GM23338 (cell line): Measurements from ENCODE around the gene ITGAL. TPM values are rescaled to one million over a fixed set of nuclear protein-coding genes. Genes with fewer than 3 reads are reported as not detected.

Source experiments
- ATAC-seq: fragments of 200-7000 bp; cut with Tn5 transposase; 3 replicates; pipeline ENCODE4 v1.9.1; 2020
- DNase-seq: peaks from one replicate; pipeline ENCODE4 v3.0.0-alpha.2; 2015; ENCODE audit warnings: low spot score
- H2AFZ ChIP-seq: fragments of 200-600 bp; sonication (generic); 2 replicates; pipeline ENCODE4 v1.8.0; 2016; ENCODE audit warnings: antibody characterized with exemption, mild to moderate bottlenecking, moderate library complexity
- H3F3A ChIP-seq: fragments of 200-600 bp; sonication (generic); replicated peaks from 2 replicates; pipeline ENCODE4 v1.8.0; 2017; ENCODE audit warnings: antibody characterized with exemption, mixed run types, low read depth
- H3K27ac ChIP-seq: fragments of 200-600 bp; sonication (generic); 2 replicates; pipeline ENCODE4 v1.6.1; 2016; ENCODE audit warnings: low read depth
- H3K27me3 ChIP-seq: fragments of 200-600 bp; sonication (generic); 2 replicates; pipeline ENCODE4 v1.8.0; 2016; ENCODE audit warnings: mild to moderate bottlenecking, mixed run types, moderate library complexity; ENCODE audit not compliant: insufficient read depth
- H3K36me3 ChIP-seq: fragments of 200-600 bp; sonication (generic); 2 replicates; pipeline ENCODE4 v1.8.0; 2016; ENCODE audit warnings: mild to moderate bottlenecking; ENCODE audit not compliant: insufficient read depth
- H3K4me1 ChIP-seq: fragments of 200-600 bp; sonication (generic); 2 replicates; pipeline ENCODE4 v1.8.0; 2016; ENCODE audit warnings: mild to moderate bottlenecking, moderate library complexity; ENCODE audit not compliant: insufficient read depth
- H3K4me2 ChIP-seq: fragments of 200-600 bp; sonication (generic); 2 replicates; pipeline ENCODE4 v1.7.1; 2017; ENCODE audit warnings: mixed run types
- H3K4me3 ChIP-seq: fragments of 200-600 bp; sonication (generic); 2 replicates; pipeline ENCODE4 v1.6.1; 2016; ENCODE audit warnings: mixed run types
- H3K79me2 ChIP-seq: fragments of 200-600 bp; sonication (generic); replicated peaks from 2 replicates; pipeline ENCODE4 v1.8.0; 2017; ENCODE audit warnings: mild to moderate bottlenecking; ENCODE audit not compliant: insufficient read depth
- H3K9me2 ChIP-seq: fragments of 200-600 bp; sonication (generic); 2 replicates; pipeline ENCODE4 v1.8.0; 2017; ENCODE audit not compliant: insufficient read depth
- H4K20me1 ChIP-seq: fragments of 200-600 bp; sonication (generic); replicated peaks from 2 replicates; pipeline ENCODE4 v1.8.0; 2017; ENCODE audit warnings: mild to moderate bottlenecking; ENCODE audit not compliant: insufficient read depth
- H3K27ac Mint-ChIP-seq: 2 replicates; pipeline ENCODE4 v1.8.0; 2020; ENCODE audit warnings: inconsistent platforms, mild to moderate bottlenecking, moderate library complexity, mixed read lengths
- H3K27me3 Mint-ChIP-seq: 3 replicates; pipeline ENCODE4 v1.8.0; 2022; ENCODE audit warnings: low read depth, mild to moderate bottlenecking, moderate library complexity, mixed read lengths, inconsistent platforms; ENCODE audit not compliant: insufficient read depth, poor library complexity
- H3K36me3 Mint-ChIP-seq: 3 replicates; pipeline ENCODE4 v1.8.0; 2021; ENCODE audit warnings: low read depth, mild to moderate bottlenecking, inconsistent platforms, moderate library complexity, mixed read lengths
- H3K4me1 Mint-ChIP-seq: 3 replicates; pipeline ENCODE4 v1.8.0; 2020; ENCODE audit warnings: mild to moderate bottlenecking, inconsistent platforms, mixed read lengths
- H3K4me3 Mint-ChIP-seq: 3 replicates; pipeline ENCODE4 v1.8.0; 2021; ENCODE audit warnings: moderate library complexity, mild to moderate bottlenecking, inconsistent platforms, mixed read lengths
- H3K9me3 Mint-ChIP-seq: 3 replicates; pipeline ENCODE4 v1.8.0; 2020; ENCODE audit warnings: moderate library complexity, mild to moderate bottlenecking, inconsistent platforms, mixed read lengths
- CREB1 ChIP-seq: fragments of 250-450 bp; sonication (Bioruptor Pico); IDR thresholded peaks from 2 replicates; pipeline ENCODE4 v1.5.0; 2020; ENCODE audit warnings: low read depth, mild to moderate bottlenecking, moderate library complexity
- EZH2 ChIP-seq: fragments of 200-600 bp; sonication (generic); IDR thresholded peaks from one replicate; pipeline ENCODE4 v1.8.0; 2017; ENCODE audit warnings: antibody characterized with exemption, mild to moderate bottlenecking, low read depth; ENCODE audit not compliant: unreplicated experiment
- EZH2phosphoT487 ChIP-seq: fragments of 200-600 bp; sonication (generic); IDR thresholded peaks from one replicate; pipeline ENCODE4 v1.8.1; 2018; ENCODE audit warnings: antibody characterized with exemption; ENCODE audit not compliant: unreplicated experiment
- JUNB ChIP-seq: IDR thresholded peaks from one replicate; pipeline ENCODE4 v1.6.1; 2016; ENCODE audit warnings: antibody characterized with exemption; ENCODE audit not compliant: unreplicated experiment
- NANOG ChIP-seq: IDR thresholded peaks from 2 replicates; pipeline ENCODE4 v1.6.1; 2016; ENCODE audit warnings: antibody characterized with exemption, borderline replicate concordance
- POLR2AphosphoS5 ChIP-seq: IDR thresholded peaks from 2 replicates; pipeline ENCODE4 v1.6.1; 2016; ENCODE audit warnings: antibody characterized with exemption, low read depth
- STAT1 ChIP-seq: IDR thresholded peaks from one replicate; pipeline ENCODE4 v1.6.1; 2016; ENCODE audit warnings: antibody characterized with exemption; ENCODE audit not compliant: unreplicated experiment
- ZNF114 ChIP-seq: fragments of 250-450 bp; sonication (Bioruptor Pico); IDR thresholded peaks from 2 replicates; pipeline ENCODE4 v1.5.0; 2020; ENCODE audit warnings: mild to moderate bottlenecking, moderate library complexity
- ZNF331 ChIP-seq: fragments of 250-450 bp; sonication (Bioruptor Pico); IDR thresholded peaks from 2 replicates; pipeline ENCODE4 v1.5.0; 2020; ENCODE audit warnings: low read depth, mild to moderate bottlenecking, moderate library complexity
- polyA plus RNA-seq: library from polyadenylated mRNA; unstranded; fragments of >200 nt; fragmentation: Nextera tagmentation; extraction: Ambion mirVana; gene quantifications from 2 replicates; pipeline ENCODE4 v1.2.1, GENCODE V29; 2016
- total RNA-seq: library from RNA; depleted of rRNA; stranded (reverse); fragments of >200 nt; shearing (Covaris generic); gene quantifications from 2 replicates; pipeline ENCODE4 v1.2.3, GENCODE V29; 2014
- TF ChIP-seq, protein P1 (sequence below): fragments of 250-450 bp; sonication (Bioruptor Pico); IDR thresholded peaks from 2 replicates; pipeline ENCODE4 v1.5.0; 2020; ENCODE audit warnings: mild to moderate bottlenecking, moderate library complexity
- TF ChIP-seq, protein P2 (sequence below): IDR thresholded peaks from one replicate; pipeline ENCODE4 v1.6.1; 2018; ENCODE audit warnings: antibody characterized with exemption; ENCODE audit not compliant: unreplicated experiment
- TF ChIP-seq, protein P3 (sequence below): IDR thresholded peaks from 2 replicates; pipeline ENCODE4 v1.6.1; 2016; ENCODE audit warnings: antibody characterized with exemption
- TF ChIP-seq, protein P4 (sequence below), 2 experiments: fragments of 200-600 bp in 1 of 2; sonication (generic) in 1 of 2; conservative IDR thresholded peaks; 2 replicates each; pipeline versions ENCODE4 v1.5.1 to v1.6.1; 2016 to 2017; ENCODE audit warnings: antibody characterized with exemption in 2 of 2, low read depth in 2 of 2, mild to moderate bottlenecking in 2 of 2, moderate library complexity in 1 of 2

ITGAL gene
- total and polyA plus RNA-seq, 2 experiments from 2014 or later = 0.05 to 0.07 TPM

DNA sequence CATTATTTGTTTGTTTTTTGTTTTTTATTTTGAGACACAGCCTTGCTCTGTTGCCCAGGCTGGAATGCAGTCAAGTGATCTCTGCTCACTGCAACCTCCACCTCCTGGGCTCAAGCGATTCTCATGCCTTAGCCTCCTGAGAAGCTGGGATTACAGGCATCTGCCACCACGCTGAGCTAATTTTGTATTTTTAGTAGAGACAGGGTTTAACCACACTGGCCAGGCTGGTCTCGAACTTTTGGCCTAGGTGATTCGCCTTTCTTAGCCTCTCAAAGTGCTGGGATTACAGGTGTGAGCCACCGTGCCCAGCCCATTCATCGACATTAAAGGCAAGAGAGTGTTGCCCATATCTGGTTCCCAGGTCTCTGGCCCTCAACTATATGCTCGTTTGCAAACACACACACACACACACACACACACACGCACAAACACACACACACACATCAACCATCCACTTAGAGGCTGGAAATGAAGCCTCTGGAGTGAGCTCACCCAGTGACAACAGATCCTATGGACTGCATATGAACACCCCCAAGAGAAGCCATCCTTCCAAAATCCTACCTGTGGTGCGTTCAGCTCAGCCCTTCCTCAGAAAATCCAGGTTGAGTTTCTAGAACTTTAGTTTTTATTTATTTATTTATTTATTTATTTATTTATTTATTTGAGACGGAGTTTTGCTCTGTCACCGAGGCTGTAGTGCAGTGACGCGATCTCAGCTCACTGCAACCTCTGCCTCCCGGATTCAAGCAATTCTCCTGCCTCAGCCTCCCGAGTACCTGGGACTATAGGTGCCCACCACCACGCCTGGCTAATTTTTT is 14.6 kb upstream of the ITGAL start:
- H3K4me3 Mint-ChIP-seq = no peak overlapping the region

More for the DNA sequence above, 14.6 kb upstream of the ITGAL start:
- H3K36me3 Mint-ChIP-seq = no peaks in the 10 kb centered on the region
- H2AFZ ChIP-seq = no peak overlapping the region; the same call in 1 of the 2 replicates
- no peaks in the 10 kb centered on the region for H4K20me1 ChIP-seq
- no peak overlapping the region for H3K27ac Mint-ChIP-seq
- TF ChIP-seq CREB1 (CRISPR knock-in tag) = no peak
- no peak for TF ChIP-seq STAT1
- TF ChIP-seq, protein P1, sequence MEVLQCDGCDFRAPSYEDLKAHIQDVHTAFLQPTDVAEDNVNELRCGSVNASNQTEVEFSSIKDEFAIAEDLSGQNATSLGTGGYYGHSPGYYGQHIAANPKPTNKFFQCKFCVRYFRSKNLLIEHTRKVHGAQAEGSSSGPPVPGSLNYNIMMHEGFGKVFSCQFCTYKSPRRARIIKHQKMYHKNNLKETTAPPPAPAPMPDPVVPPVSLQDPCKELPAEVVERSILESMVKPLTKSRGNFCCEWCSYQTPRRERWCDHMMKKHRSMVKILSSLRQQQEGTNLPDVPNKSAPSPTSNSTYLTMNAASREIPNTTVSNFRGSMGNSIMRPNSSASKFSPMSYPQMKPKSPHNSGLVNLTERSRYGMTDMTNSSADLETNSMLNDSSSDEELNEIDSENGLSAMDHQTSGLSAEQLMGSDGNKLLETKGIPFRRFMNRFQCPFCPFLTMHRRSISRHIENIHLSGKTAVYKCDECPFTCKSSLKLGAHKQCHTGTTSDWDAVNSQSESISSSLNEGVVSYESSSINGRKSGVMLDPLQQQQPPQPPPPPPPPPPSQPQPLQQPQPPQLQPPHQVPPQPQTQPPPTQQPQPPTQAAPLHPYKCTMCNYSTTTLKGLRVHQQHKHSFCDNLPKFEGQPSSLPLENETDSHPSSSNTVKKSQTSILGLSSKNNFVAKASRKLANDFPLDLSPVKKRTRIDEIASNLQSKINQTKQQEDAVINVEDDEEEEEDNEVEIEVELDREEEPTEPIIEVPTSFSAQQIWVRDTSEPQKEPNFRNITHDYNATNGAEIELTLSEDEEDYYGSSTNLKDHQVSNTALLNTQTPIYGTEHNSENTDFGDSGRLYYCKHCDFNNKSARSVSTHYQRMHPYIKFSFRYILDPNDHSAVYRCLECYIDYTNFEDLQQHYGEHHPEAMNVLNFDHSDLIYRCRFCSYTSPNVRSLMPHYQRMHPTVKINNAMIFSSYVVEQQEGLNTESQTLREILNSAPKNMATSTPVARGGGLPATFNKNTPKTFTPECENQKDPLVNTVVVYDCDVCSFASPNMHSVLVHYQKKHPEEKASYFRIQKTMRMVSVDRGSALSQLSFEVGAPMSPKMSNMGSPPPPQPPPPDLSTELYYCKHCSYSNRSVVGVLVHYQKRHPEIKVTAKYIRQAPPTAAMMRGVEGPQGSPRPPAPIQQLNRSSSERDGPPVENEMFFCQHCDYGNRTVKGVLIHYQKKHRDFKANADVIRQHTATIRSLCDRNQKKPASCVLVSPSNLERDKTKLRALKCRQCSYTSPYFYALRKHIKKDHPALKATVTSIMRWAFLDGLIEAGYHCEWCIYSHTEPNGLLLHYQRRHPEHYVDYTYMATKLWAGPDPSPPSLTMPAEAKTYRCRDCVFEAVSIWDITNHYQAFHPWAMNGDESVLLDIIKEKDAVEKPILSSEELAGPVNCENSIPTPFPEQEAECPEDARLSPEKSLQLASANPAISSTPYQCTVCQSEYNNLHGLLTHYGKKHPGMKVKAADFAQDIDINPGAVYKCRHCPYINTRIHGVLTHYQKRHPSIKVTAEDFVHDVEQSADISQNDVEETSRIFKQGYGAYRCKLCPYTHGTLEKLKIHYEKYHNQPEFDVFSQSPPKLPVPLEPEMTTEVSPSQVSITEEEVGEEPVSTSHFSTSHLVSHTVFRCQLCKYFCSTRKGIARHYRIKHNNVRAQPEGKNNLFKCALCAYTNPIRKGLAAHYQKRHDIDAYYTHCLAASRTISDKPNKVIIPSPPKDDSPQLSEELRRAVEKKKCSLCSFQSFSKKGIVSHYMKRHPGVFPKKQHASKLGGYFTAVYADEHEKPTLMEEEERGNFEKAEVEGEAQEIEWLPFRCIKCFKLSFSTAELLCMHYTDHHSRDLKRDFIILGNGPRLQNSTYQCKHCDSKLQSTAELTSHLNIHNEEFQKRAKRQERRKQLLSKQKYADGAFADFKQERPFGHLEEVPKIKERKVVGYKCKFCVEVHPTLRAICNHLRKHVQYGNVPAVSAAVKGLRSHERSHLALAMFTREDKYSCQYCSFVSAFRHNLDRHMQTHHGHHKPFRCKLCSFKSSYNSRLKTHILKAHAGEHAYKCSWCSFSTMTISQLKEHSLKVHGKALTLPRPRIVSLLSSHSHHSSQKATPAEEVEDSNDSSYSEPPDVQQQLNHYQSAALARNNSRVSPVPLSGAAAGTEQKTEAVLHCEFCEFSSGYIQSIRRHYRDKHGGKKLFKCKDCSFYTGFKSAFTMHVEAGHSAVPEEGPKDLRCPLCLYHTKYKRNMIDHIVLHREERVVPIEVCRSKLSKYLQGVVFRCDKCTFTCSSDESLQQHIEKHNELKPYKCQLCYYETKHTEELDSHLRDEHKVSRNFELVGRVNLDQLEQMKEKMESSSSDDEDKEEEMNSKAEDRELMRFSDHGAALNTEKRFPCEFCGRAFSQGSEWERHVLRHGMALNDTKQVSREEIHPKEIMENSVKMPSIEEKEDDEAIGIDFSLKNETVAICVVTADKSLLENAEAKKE (CRISPR knock-in tag) = no peak
- TF ChIP-seq, protein P2, sequence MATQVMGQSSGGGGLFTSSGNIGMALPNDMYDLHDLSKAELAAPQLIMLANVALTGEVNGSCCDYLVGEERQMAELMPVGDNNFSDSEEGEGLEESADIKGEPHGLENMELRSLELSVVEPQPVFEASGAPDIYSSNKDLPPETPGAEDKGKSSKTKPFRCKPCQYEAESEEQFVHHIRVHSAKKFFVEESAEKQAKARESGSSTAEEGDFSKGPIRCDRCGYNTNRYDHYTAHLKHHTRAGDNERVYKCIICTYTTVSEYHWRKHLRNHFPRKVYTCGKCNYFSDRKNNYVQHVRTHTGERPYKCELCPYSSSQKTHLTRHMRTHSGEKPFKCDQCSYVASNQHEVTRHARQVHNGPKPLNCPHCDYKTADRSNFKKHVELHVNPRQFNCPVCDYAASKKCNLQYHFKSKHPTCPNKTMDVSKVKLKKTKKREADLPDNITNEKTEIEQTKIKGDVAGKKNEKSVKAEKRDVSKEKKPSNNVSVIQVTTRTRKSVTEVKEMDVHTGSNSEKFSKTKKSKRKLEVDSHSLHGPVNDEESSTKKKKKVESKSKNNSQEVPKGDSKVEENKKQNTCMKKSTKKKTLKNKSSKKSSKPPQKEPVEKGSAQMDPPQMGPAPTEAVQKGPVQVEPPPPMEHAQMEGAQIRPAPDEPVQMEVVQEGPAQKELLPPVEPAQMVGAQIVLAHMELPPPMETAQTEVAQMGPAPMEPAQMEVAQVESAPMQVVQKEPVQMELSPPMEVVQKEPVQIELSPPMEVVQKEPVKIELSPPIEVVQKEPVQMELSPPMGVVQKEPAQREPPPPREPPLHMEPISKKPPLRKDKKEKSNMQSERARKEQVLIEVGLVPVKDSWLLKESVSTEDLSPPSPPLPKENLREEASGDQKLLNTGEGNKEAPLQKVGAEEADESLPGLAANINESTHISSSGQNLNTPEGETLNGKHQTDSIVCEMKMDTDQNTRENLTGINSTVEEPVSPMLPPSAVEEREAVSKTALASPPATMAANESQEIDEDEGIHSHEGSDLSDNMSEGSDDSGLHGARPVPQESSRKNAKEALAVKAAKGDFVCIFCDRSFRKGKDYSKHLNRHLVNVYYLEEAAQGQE = no peak
- TF ChIP-seq JUNB = no peak
- no peak for TF ChIP-seq EZH2
- TF ChIP-seq, protein P3, sequence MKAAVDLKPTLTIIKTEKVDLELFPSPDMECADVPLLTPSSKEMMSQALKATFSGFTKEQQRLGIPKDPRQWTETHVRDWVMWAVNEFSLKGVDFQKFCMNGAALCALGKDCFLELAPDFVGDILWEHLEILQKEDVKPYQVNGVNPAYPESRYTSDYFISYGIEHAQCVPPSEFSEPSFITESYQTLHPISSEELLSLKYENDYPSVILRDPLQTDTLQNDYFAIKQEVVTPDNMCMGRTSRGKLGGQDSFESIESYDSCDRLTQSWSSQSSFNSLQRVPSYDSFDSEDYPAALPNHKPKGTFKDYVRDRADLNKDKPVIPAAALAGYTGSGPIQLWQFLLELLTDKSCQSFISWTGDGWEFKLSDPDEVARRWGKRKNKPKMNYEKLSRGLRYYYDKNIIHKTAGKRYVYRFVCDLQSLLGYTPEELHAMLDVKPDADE = no peak
- TF ChIP-seq NANOG = no peak
- TF ChIP-seq POLR2AphosphoS5 = no peak
- TF ChIP-seq ZNF114 (CRISPR knock-in tag) = no peak
- TF ChIP-seq, protein P4, sequence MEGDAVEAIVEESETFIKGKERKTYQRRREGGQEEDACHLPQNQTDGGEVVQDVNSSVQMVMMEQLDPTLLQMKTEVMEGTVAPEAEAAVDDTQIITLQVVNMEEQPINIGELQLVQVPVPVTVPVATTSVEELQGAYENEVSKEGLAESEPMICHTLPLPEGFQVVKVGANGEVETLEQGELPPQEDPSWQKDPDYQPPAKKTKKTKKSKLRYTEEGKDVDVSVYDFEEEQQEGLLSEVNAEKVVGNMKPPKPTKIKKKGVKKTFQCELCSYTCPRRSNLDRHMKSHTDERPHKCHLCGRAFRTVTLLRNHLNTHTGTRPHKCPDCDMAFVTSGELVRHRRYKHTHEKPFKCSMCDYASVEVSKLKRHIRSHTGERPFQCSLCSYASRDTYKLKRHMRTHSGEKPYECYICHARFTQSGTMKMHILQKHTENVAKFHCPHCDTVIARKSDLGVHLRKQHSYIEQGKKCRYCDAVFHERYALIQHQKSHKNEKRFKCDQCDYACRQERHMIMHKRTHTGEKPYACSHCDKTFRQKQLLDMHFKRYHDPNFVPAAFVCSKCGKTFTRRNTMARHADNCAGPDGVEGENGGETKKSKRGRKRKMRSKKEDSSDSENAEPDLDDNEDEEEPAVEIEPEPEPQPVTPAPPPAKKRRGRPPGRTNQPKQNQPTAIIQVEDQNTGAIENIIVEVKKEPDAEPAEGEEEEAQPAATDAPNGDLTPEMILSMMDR (conservative IDR thresholded peaks at IDR 0.05; ENCODE audit: low read depth in 2 of 2) = no peak
- no peak for TF ChIP-seq EZH2phosphoT487
- TF ChIP-seq ZNF331 (CRISPR knock-in tag) = no peak
- no peaks in the 10 kb centered on the region for H3K79me2 ChIP-seq
- no peaks in the 10 kb centered on the region for H3F3A ChIP-seq
- H3K27me3 ChIP-seq = no peaks in the 10 kb centered on the region
- no peak for DNase-seq
- H3K4me1 Mint-ChIP-seq = 0 out of 3 replicates have a peak, but pooled peaks cover 5% of the 10 kb centered on the region
- H3K9me2 ChIP-seq = no peaks in the 10 kb centered on the region
- no peak for ATAC-seq
- H3K4me1 ChIP-seq = no peaks in the 10 kb centered on the region
- no peaks in the 10 kb centered on the region; the same call in 2 of the 3 replicates for H3K9me3 Mint-ChIP-seq
- H3K4me3 ChIP-seq = no peak overlapping the region
- no peak overlapping the region for H3K4me2 ChIP-seq
- H3K27me3 Mint-ChIP-seq = peaks cover 10% of the 10 kb centered on the region
- no peak overlapping the region for H3K27ac ChIP-seq
- no peaks in the 10 kb centered on the region for H3K36me3 ChIP-seq
